ACC112 (cell line): ENCODE measurements around the gene TPD52L1.
"Not testable (repeated sequence)": the region's sequence is repeated elsewhere in the genome, so short reads cannot be mapped to it uniquely, and the experiment has no call there.

ENCODE experiments used
- H2AFZ ChIP-seq: fragments of 200-600 bp; sonication (generic); one replicate; pipeline ENCODE4 v1.6.0; 2017; ENCODE audit warnings: antibody characterized with exemption, low read length; ENCODE audit not compliant: unreplicated experiment
- H3K27ac ChIP-seq: fragments of 200-600 bp; sonication (generic); 2 replicates; pipeline ENCODE4 v1.5.1; 2014; ENCODE audit warnings: low read depth, mild to moderate bottlenecking, antibody characterized with exemption, low read length, moderate library complexity
- H3K27me3 ChIP-seq: fragments of 200-600 bp; sonication (generic); 2 replicates; pipeline ENCODE4 v1.6.1; 2014; ENCODE audit warnings: mild to moderate bottlenecking, antibody characterized with exemption, low read length, moderate library complexity, mixed read lengths; ENCODE audit not compliant: insufficient read depth
- H3K36me3 ChIP-seq: fragments of 200-600 bp; sonication (generic); 2 replicates; pipeline ENCODE4 v1.6.1; 2016; ENCODE audit warnings: mild to moderate bottlenecking, antibody characterized with exemption, low read length, moderate library complexity, mixed read lengths; ENCODE audit not compliant: insufficient read depth
- H3K4me1 ChIP-seq: fragments of 200-600 bp; sonication (generic); one replicate; pipeline ENCODE4 v1.6.1; 2016; ENCODE audit warnings: low read length, mixed read lengths; ENCODE audit not compliant: insufficient read depth, unreplicated experiment, control insufficient read depth
- H3K4me3 ChIP-seq: fragments of 200-600 bp; sonication (generic); 2 replicates; pipeline ENCODE4 v1.5.1; 2014; ENCODE audit warnings: mild to moderate bottlenecking, low read depth, low read length
- H3K79me2 ChIP-seq: fragments of 200-600 bp; sonication (generic); one replicate; pipeline ENCODE4 v1.6.0; 2016; ENCODE audit warnings: low read length; ENCODE audit not compliant: control insufficient read depth, unreplicated experiment, insufficient read depth

The TPD52L1 gene

GRCh38 chr6:125270380-125270779 is 116.8 kb downstream of the TPD52L1 start:
- no peaks in the 10 kb centered on the region for H3K79me2 ChIP-seq
- peaks cover 9% of the 10 kb centered on the region; the same call in 1 of the 2 replicates for H3K36me3 ChIP-seq
- no peak overlapping the region for H2AFZ ChIP-seq
- no peak overlapping the region for H3K4me3 ChIP-seq
- no peaks in the 10 kb centered on the region for H3K4me1 ChIP-seq
- H3K27ac ChIP-seq = no peak overlapping the region
- H3K27me3 ChIP-seq = no peaks in the 10 kb centered on the region

- Histone ChIP-seq H3K4me1 (no peaks in the 10 kb centered on the region), H3K4me3 (no peak overlapping the region), H3K36me3 (peaks cover 9% of the 10 kb centered on the region; the same call in 1 of the 2 replicates), H3K79me2 (no peaks in the 10 kb centered on the region), H2AFZ (no peak overlapping the region), H3K27me3 (no peaks in the 10 kb centered on the region), H3K27ac (no peak overlapping the region)
These were observed 118.0 kb downstream of the TPD52L1 start for GRCh38 chr6:125271486-125272159.

- no peaks in the 10 kb centered on the region for H3K79me2 ChIP-seq
- H3K27me3 ChIP-seq = no peaks in the 10 kb centered on the region
- H3K4me3 ChIP-seq = no peak overlapping the region
- H2AFZ ChIP-seq = no peak overlapping the region
- no peaks in the 10 kb centered on the region for H3K4me1 ChIP-seq
- H3K36me3 ChIP-seq = peaks cover 12% of the 10 kb centered on the region; the same call in 1 of the 2 replicates
- H3K27ac ChIP-seq = no peak overlapping the region
These were observed 119.7 kb downstream of the TPD52L1 start for GRCh38 chr6:125273251-125273650.

- no peaks in the 10 kb centered on the region for H3K4me1 ChIP-seq
- no peak overlapping the region for H2AFZ ChIP-seq
These were observed 120.4 kb downstream of the TPD52L1 start for GRCh38 chr6:125273965-125274364.

GRCh38 chr6:125274935-125275334 is 121.4 kb downstream of the TPD52L1 start:
- Histone ChIP-seq H3K79me2 (no peaks in the 10 kb centered on the region), H2AFZ (no peak overlapping the region), H3K4me1 (no peaks in the 10 kb centered on the region), H3K36me3 (peaks cover 12% of the 10 kb centered on the region; the same call in 1 of the 2 replicates), H3K27me3 (no peaks in the 10 kb centered on the region), H3K4me3 (no peak overlapping the region), H3K27ac (no peak overlapping the region)

More at GRCh38 chr6:125273965-125274364, 120.4 kb downstream of the TPD52L1 start:
- no peak overlapping the region for H3K27ac ChIP-seq
- peaks cover 12% of the 10 kb centered on the region; the same call in 1 of the 2 replicates for H3K36me3 ChIP-seq
- no peaks in the 10 kb centered on the region for H3K27me3 ChIP-seq
- H3K79me2 ChIP-seq = no peaks in the 10 kb centered on the region
- H3K4me3 ChIP-seq = no peak overlapping the region

DNA sequence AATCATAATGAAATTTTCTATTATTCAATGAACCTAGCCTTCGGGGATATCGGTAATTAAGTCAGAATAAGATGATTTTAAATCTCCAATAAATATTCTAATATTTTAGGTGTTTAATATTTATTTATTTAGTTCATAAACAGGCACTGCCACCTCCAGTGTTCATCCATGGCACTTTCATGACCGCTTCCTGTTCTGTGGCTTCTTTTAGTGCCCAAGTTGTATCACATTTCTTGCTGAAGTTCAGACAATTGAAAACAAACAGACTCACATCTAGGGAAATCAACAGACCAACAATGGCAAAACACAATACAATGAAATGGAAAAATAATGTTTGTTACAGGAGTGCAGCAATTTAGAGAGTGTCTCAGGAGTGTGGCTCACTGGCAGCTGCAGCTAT is 122.2 kb downstream of the TPD52L1 start:
- Histone ChIP-seq H3K4me1 (no peaks in the 10 kb centered on the region), H3K27me3 (no peaks in the 10 kb centered on the region), H2AFZ (no peak overlapping the region), H3K27ac (no peak overlapping the region), H3K79me2 (no peaks in the 10 kb centered on the region), H3K4me3 (no peak overlapping the region), H3K36me3 (peaks cover 12% of the 10 kb centered on the region; the same call in 1 of the 2 replicates)

DNA sequence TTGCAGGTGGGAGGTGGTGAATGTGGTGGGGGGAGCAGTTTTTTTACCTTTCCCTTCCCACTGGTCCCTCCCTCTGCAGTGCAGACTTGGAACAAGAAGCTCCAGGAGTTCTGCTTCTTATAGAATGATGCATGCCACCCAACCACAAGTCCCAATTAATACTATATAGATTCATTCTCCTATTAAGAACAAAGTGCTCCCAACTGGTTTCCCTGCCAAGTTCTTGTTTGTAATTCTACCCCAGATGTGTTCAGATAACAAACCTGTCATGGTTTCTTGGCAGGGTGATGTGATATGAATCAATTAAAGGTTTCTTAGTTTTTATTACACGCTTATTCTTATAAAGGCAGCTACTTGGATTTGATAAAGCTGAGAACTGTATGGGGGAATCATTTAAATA is 124.3 kb downstream of the TPD52L1 start:
- H3K27ac ChIP-seq = no peak overlapping the region
- no peak overlapping the region for H2AFZ ChIP-seq
- peaks cover 10% of the 10 kb centered on the region for H3K36me3 ChIP-seq
- H3K27me3 ChIP-seq = no peaks in the 10 kb centered on the region
- H3K79me2 ChIP-seq = no peaks in the 10 kb centered on the region
- no peak overlapping the region for H3K4me3 ChIP-seq
- no peaks in the 10 kb centered on the region for H3K4me1 ChIP-seq

DNA sequence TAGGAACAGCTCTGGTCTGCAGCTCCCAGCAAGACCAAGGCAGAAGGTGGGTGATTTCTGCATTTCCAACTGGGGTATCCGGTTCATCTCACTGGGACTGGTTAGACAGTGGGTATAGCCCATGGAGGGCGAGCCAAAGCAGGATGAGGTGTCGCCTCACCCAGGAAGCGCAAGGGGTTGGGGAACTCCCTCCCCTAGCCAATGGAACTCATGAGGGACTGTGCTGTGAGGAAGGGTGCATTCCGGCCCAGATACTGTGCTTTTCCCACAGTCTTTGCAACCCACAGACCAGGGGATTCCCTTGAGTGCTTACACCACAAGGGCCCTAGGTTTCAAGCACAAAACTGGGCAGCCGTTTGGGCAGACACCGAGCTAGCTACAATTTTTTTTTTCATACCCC is 126.4 kb downstream of the TPD52L1 start:
- Histone ChIP-seq H3K4me1 (no peaks in the 10 kb centered on the region), H3K36me3 (peaks cover 9% of the 10 kb centered on the region), H3K4me3 (no peak overlapping the region), H3K27me3 (no peaks in the 10 kb centered on the region), H3K79me2 (no peaks in the 10 kb centered on the region), H2AFZ (no peak overlapping the region), H3K27ac (no peak overlapping the region)

- not testable (repeated sequence) for H3K27me3 ChIP-seq, H3K79me2 ChIP-seq, H3K4me3 ChIP-seq, H3K27ac ChIP-seq, H3K4me1 ChIP-seq, H2AFZ ChIP-seq
- H3K36me3 ChIP-seq = peaks cover 13% of the 10 kb centered on the region
These were observed 126.9 kb downstream of the TPD52L1 start for GRCh38 chr6:125280370-125281035.

- not testable (repeated sequence) for H3K4me1 ChIP-seq, H3K27ac ChIP-seq, H3K79me2 ChIP-seq, H3K4me3 ChIP-seq, H2AFZ ChIP-seq, H3K27me3 ChIP-seq
- H3K36me3 ChIP-seq = peaks cover 28% of the 10 kb centered on the region
These were observed 128.9 kb downstream of the TPD52L1 start for GRCh38 chr6:125282470-125282869.

DNA sequence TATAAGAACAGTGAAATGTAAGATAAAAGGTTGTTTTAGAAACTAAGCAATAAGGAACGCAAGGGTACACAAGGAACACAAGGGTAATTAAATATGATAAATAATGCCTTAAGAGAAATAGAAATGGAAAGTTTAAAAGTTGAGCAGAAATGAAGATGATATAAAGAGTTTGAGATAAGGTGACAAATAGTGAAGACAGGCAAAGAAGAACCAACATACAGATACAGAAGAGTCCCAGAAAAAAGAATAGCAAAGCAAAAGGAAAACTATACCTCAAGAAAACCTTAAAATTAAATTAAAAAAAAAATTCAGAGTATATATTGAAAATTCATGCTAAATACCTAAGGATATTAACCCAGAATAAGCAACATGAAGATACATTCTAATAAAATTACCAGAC is 131.8 kb downstream of the TPD52L1 start:
- Histone ChIP-seq H3K4me3 (no peak overlapping the region), H3K79me2 (peaks cover 1% of the 10 kb centered on the region), H2AFZ (no peak overlapping the region), H3K4me1 (no peaks in the 10 kb centered on the region), H3K27ac (no peak overlapping the region), H3K27me3 (no peaks in the 10 kb centered on the region), H3K36me3 (peaks cover 43% of the 10 kb centered on the region)
